NCI-H128 (cell line): ENCODE results near the gene TAGLN3.

Source experiments
- DNase-seq: peaks from one replicate; lab custom pipeline; 2025; ENCODE audit not compliant: unreplicated experiment; lab: John Stamatoyannopoulos, UW

The TAGLN3 gene

DNA sequence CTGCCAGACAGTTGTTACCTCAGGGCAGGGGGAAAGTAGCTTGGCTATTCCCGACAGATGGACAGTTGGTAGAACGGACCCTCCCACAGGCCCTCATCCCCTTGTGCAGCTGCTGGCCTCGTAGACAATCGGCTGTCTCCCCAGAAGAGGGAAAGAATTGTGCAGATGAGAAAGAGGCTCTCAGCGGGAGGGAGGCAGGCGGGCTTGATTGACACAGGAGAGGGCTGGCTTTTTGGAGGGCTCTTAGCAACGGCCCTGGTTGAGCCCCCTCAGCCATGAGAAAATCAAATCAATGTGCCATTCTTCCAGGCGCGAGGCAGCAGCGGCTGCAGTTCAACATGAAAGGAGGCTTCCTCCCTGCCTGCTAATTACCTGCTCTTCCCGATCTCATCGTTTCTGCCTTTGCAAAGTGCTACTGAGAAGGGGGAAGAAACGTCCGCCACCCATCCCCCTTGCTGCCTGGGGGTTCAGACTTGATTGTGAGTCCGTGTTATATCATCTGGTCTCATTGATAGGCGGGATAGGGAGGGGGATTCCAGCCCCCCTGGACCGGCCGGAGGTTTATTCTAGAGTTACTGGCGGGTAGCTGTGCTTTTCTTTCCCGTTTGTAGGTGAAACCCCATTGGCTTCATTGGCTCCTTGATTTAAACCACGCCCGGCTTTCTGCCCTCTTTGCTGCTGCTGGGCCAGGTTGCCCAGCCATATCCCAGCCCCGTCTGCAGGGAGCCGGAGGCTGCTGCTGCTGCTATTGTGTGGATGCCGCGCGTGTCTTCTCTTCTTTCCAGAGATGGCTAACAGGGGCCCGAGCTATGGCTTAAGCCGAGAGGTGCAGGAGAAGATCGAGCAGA, at the start of gene TAGLN3:
TSS of gene TAGLN3 (plus strand) at position 287 of the 848 bp plus-strand sequence. CDS start at position 788, 501 bp downstream.
- DNase-seq: peak; percentile 80

DNA sequence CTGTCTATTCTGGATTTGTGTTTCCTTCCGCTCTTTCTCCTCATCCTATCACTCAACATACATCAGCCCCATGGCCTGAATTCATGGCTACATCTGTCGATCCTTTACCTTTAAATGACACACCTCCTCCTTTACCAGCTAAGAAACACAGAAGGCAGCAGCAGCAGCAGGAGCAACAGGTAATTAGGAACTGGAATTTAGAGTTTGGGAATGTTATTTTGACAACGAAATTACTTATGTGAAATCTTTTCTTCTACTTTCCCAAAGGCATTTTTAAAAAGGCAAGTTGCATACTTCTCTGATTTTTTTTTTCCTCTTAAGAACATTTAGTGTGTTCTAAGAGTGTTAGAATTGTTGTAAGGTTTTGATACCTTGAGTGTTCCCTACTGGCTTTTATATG, 49.0 kb upstream of the TAGLN3 start:
- DNase-seq: no peak

DNA sequence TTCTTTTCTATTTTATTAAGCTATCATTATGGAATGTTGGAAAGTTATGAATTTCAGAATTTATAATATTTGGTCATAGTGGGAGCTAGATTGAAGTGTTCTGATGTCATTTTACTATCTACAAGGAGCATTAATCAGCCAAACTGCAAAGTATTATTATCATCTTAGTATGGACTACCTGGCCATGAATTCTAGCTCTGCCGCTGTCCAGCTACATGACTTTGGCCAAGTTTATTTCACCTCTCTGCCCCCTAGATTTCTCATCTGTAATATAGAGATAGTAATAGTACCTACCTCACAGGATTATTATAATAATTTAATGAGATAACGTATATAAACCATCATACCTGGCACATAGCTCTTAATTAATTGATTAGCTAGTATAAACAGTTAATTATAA, 47.7 kb upstream of the TAGLN3 start:
- no peak for DNase-seq

DNA sequence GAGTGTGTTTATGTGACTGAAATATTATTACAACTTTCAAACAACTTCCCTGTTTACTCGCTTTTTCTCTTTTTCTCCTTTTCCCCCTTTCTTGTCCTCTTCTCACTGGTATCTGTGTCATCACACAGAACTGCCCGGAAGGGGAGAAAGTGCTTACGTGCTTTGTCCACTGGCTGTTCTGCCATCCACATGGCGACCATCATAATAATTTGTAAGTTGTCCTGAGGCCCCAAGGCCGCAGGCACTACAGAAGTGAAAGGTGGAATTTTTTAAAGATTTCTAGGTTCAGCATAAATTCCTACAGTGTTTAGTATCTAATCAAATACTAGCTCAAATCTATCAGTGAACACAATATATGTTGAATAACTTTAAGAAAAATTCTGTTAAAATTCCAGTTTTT, 46.6 kb upstream of the TAGLN3 start:
- DNase-seq: no peak

DNA sequence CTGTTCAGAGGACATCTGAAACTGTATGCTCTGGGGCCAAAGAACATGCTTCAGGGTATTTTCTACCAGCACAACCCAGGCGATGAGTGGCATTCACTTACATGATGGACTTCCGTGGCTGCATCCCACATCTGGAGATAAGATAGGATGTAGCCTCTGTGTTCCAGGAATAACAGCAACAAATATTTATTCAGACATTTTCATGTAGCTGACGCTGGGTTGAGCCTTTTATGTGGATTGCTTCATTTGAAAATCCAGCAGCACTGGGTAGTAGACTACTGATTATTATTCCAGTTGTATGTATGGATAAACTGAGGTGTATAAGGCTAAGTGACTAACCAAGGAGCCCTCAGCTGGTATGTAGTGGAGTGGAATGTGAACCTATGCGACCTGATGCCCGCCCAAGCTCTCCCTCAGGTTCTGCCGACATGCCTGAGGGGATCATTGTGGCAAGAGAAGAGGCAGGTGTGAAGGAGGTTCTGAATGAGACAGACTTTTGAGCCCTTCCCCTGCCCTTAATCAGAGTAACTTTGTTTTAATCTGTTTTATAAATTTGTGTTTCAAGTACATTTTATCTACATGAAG, 45.8 kb upstream of the TAGLN3 start:
- no peak for DNase-seq

DNA sequence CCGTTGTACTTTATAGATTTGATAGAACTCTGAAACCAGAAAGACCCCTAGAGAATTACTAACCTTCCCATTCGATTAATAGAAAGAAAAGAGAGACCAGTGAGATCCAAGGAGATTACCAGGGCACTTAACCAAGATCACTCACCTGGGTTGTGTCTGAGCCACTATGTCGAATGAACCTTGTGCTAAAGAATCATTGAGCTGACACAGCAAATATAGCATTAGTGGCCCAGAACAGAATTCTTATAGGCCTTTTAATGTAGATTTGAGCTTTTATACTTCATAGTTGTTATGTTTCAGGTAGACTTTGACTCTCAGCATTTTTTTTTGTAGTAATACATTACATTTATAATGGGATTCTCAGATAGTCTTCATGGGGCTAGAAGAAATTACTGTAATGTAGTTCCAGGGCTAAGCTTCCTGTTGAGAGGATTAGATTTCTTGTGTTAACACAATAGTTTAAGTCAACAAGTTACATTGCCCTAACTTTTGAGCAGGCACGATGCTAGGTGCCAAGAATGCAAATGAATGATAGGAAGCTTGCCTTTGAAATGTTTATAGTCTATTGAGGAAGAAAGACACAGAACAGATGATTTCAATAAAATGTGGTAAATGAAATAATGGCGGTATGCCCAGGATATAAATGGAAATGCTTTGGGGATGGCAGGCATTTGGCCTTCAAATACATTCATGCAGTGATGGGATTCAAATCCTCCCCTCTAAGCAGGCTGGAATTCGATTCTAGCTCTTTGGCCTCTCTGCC, 44.3 kb upstream of the TAGLN3 start:
- no peak for DNase-seq

DNA sequence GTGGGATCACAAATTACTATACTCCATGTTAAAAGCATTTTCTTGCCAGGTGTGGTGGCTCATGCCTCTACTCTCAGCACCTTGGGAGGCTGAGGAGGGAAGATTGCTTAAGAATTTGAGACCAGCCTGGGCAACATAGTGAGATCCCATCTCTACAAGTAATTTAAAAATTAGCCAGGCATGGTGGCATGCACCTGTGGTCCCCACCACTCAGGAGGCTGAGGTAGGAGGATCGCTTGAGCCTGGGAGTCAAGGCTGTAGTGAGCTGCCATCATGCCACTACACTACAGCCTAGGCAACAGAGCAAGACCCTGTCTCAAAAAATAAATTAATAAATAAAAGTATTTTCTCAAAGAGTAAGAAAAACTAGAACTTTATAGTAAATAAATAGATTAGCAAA, 42.8 kb upstream of the TAGLN3 start:
- DNase-seq: no peak

DNA sequence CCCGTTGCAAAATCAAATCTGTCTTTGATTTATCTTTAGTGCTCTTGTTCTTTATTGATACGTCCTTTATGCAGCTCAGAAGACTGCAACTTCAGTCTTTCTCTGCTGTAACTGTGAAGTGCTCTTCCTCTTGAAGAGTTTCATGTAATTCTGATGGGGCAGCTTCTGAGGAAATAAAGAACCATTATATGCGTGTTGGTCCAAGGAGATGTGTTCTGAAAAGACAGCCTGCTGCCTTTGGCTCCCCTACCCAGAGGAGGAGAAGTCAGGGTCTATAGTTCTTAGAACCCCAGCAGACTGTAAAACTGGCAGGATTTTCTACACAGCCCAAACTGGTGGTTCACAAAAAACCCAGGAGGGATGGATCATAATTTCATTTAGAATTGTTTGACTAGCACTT, 42.3 kb upstream of the TAGLN3 start:
- DNase-seq: no peak

DNA sequence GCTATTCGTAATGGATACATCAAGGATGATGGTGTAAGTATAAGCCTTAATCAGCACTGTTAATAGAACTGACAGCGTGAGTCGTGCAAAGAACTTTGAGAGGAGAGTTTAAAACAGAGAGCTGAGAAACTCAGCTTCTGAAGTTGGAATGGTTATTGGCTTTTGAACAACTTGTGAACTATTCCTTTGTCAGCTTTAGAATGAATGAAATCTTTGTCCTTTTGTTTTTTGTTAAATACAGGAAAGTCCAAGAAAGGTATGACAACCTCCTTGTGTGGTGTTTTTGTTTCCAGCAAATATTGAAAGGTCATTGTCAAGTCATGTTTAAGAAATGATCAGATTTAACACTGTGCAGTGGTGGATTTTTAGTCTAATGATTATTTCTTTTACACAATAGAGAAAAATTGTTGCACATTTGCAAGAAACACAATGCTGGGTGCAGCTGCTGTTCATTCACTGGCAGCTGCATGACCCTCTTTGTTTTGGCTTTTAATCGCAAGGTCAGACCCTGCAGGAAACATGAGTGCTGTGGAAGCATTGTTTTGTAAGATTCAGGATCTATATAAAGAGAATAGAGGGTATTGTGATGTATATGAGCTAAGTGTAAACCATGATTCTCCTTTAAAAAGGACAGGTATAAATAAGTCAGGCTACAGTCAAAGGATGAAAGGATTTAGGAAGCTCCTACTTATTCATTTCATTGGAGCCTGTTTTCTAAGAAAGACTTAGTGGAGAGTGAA, 41.6 kb upstream of the TAGLN3 start:
- no peak for DNase-seq

DNA sequence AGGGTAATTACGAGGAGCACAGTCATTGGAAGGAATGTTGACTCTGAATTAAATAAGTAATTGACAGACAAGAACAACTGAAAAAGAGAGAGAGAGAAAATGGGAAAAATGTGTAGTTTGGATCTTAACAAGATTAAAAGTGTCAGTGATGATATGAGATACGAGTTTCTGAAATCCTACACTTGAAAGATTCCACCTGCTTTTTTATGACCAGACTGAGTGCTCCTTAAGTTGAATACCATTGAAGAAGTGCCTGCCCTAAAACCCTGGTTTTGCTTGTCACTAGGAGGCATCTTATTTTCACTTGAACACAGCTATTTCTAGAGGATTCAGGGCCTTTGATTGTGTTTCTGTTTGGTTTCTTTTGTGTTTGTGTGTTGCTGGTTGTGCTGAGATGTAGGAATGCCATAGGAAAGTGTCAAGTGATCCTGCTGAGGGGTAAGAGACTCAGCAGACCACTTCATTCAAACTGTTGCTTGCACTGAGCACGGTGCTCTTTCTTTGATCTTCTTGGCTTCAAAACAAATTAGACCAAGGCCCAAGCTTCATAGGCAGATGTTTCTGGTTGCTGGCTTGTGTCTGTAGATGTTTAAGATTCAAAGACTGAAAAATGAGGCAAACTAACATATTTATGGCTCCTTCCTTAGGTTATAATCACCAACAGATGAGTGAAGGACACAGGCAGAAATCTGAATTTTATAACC, 37.1 kb upstream of the TAGLN3 start:
- no peak for DNase-seq

DNA sequence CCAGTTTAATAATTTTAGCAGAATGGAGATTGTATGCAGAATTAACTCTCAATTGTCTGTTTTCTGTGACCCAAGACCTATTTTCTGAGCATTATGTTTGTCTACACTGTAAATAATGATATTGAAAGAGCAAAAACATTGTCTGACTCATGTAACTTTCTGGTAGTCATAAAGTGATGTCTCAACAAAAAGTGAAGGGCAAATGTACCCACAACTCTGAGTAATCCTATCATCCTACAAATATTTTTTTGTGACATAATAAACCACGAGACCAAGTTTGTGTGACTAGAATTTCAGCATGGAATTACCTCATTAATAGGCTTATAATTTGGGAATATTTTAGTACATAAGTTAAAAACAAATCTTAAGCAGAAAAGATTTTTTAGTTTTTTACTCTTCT, 35.3 kb upstream of the TAGLN3 start:
- DNase-seq: no peak

DNA sequence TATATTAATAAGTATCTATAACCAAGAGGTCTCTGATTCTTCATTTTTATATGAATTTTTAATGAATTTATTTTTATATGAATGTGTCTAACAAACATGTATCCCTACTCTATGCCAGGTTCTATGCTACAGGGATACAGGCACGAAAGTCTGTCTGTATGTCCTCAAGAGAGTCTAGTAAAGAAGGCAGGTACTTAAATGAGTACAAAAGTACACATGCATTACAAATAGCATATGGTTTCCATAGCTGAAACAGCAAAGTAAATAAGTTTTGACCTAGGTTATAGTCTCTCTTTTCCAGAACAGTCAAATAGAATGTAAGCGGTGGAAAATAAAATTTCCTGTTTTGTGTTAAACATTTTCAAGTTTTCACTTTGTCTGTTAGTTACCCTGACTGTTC, 33.2 kb upstream of the TAGLN3 start:
- no peak for DNase-seq

DNA sequence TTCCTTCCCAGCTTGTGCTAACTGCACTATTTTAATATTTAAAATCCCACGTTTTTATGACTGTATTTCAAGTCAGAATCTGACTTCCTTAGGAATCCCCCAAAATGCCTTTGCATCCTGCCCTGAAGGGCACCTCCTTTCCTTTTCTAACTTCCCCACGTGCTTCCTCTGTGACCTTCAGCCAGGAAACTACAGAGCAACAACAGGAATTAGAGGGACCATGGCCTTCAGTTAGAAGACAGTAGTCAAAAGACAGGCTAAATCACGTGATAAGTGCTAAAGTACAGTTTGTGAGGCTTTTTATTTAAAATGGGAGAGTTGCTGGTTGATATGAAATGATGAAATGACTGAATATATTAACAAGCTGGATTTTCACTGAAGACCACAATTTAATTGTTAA, 31.7 kb upstream of the TAGLN3 start:
- no peak for DNase-seq

DNA sequence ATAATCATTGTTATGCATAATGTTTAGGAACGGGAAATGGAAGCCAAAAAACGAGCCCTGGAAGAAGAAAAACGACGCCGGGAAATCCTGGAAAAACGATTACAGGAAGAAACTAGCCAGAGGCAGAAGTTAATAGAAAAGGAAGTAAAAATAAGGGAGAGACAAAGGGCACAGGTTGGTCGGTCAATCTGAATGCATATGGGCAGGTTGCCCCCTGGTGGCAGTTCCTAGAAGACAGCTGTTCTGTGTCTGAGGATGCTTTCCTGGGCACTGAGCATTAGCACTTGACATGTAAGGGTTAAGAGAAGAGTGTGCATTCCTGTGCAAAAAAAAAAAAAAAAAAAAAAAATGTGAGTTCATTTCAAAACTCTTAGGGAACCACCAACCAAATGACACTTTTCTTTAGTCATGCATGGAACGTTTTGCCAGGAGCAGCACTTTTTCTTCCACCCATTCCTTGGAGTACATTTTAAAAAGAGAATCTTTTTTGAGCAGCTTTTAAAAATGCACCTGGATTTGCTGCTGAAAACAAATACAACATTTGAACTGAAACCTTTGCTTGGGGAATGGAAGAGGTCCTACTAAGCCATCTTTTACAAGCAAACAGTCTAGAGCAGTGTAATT, 31.0 kb upstream of the TAGLN3 start:
- DNase-seq: peak; percentile 66

DNA sequence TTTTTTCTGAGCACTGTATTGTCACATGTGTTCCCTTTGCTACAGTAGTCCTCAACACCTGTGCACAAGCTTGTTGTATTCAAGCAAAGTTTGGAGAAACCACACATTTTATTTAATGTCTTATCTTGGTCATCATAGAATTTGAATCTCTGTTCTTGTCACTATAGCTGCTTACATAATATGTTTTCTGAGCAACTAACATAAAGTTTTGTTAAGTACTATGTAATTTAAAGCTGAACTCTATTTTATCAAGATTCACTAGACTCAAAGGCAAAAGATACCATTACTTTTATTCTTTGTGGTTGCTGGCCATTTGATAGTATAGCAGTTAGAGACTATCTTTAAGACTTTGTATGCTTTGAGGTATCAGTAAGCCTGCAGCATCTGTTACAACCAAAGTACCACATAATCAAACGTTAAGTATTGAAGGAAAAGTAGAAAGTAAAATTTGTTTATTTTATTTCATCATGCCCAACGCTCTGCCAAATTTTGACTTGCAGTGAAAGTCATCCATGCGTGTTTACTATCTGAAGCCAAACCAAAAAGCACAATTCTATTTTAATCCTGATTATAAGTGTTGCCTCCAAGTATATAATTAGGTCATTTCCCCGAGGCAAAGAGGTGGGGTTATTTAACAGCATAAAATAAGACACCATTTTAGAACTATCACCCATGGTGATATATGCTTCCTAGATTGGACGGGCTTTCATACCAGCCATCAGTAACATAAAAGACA, 30.2 kb upstream of the TAGLN3 start:
- DNase-seq: no peak

DNA sequence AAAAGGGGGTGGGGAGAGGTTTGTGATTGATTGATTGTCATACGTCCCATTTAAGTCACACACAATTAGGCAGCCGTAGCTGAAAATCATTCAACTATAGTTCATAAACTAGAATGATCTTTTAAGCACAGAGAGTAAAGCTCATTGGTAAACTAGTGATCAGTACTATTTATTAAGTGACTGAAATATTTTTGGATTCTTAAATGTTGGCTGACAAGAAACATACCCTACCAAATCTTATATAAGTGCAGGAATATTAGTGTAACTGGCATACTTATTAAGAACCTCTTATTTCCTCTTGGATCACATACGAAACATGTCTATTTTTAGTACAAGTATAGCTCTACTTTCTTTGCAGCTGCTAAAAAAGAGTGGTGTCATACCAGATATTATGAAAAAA, 28.3 kb upstream of the TAGLN3 start:
- no peak for DNase-seq

DNA sequence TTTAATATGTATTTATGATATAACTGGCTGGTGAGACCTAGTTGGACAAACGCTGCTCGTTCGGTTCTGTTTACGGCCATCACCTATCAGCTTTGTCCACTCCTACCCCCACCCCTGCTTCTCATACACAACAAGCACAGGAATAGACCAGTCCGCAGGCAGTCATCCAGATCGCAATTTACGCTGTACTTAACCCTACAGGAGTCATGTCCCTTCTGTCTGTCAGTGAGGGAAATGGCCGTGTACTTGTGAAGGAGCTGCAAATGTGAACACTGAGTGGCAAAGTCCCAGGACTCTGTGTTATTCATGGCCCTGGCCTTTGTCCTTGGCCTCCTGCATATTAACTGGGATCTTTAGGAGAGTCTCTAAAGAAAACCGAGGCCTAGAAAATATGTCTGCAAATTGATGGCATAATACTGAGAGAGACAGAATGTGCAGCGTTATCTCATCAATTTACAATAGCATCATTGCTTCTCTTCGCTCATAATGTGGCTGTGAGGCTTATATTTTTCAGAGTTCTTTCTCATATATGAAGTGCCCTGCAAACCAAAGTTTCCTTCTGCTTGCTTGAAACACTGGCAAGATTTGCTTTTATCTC, 27.1 kb upstream of the TAGLN3 start:
- DNase-seq: no peak

DNA sequence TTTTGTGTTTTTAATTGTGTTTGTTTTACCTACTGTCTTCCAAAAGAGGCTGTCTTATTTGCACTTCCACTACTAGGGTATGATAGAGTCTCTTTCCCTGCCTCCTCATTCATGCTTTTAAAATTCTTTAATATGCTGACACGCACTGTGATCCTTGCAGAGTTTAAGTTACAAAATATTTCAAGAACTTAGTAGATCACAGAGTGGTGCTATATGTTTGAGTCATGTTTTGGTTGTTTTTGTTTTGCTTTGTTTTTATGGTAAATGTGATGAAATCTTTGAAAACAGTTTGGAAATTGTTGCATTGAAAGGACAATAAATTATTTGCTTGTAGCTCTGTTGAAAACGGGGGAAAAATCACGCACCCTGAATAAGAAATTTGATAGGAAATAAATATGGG, 25.8 kb upstream of the TAGLN3 start:
- DNase-seq: no peak

DNA sequence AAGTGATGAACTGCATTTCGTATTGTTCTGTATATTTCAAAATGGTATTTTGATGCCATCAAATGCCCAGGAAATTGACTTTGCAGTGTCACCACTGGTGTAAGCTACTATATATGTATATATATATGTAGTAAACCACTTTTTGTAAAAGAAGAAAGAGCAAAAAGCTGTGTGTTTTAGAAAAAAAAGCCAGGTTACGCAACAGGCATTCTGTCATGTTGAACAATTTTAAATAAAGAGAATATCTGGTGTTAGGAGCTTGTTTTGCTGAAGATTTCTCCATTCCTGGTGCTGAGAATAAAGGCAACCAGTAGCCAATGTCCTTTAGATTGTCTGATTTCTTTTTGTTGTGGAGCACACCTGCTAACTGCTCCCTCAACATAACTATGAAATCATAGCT, 23.6 kb upstream of the TAGLN3 start:
- no peak for DNase-seq
